ENCODE data around the gene ATP6V0A1.

DNA sequence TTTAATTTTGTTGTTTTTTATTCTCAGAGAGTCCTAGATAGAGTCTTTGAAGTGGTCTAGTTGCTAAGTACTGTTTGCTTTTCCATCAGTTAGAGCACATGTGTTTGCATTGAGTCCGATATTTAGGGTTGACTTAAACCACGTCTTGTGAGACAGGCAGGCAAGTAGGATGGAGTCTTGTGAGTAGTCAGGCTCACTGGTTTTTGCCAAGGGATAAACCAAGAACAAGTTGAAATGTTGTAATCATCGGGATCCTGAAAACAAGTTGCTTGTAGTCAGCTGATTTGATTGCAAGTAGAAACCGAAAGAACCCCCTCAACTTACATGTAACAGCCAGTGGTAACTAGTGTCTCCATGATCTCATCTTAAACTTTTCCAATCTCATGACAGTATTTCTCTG lies 17.2 kb downstream of the ATP6V0A1 start:
- TF ChIP-seq, protein P1, sequence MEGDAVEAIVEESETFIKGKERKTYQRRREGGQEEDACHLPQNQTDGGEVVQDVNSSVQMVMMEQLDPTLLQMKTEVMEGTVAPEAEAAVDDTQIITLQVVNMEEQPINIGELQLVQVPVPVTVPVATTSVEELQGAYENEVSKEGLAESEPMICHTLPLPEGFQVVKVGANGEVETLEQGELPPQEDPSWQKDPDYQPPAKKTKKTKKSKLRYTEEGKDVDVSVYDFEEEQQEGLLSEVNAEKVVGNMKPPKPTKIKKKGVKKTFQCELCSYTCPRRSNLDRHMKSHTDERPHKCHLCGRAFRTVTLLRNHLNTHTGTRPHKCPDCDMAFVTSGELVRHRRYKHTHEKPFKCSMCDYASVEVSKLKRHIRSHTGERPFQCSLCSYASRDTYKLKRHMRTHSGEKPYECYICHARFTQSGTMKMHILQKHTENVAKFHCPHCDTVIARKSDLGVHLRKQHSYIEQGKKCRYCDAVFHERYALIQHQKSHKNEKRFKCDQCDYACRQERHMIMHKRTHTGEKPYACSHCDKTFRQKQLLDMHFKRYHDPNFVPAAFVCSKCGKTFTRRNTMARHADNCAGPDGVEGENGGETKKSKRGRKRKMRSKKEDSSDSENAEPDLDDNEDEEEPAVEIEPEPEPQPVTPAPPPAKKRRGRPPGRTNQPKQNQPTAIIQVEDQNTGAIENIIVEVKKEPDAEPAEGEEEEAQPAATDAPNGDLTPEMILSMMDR (IDR thresholded peaks at IDR 0.05), result no peak
- TF ChIP-seq POLR2A (IDR thresholded peaks at IDR 0.05), result no peak

Measured in testis (tissue), 2 donors.